A549 (cell line): ENCODE results near the gene ARHGAP18.

Source experiments
- CTCF ChIP-seq: fragments of >200 bp; sonication (Bioruptor Twin); formaldehyde crosslinking; IDR thresholded peaks from 3 replicates; pipeline ENCODE4 v1.5.1; 2016
- EP300 ChIP-seq, 2 experiments: fragments of >200 bp; sonication (Bioruptor Twin); formaldehyde crosslinking; IDR thresholded peaks; 2 replicates in 1 of 2; 3 replicates in 1 of 2; pipeline ENCODE4 v1.6.1; 2016 to 2017
- HDAC2 ChIP-seq: fragments of 200-600 bp; sonication (generic); IDR thresholded peaks from 2 replicates; pipeline ENCODE4 v1.6.1; 2016
- NPAS2 ChIP-seq: fragments of 250-450 bp; sonication (Bioruptor Pico); IDR thresholded peaks from 2 replicates; pipeline ENCODE4 v1.8.0; 2022; ENCODE audit warnings: mild to moderate bottlenecking, moderate library complexity, borderline replicate concordance
- RAD21 ChIP-seq, 2 experiments: fragments of >200 bp in 1 of 2; sonication (Bioruptor Twin) in 1 of 2; formaldehyde crosslinking in 1 of 2; IDR thresholded peaks in 1 of 2; conservative IDR thresholded peaks in 1 of 2; 2 replicates in 1 of 2; 3 replicates in 1 of 2; pipeline ENCODE4 v1.6.1; 2012 to 2018; ENCODE audit warnings: inconsistent platforms in 1 of 2
- USF2 ChIP-seq: fragments of 450-650 bp; IDR thresholded peaks from 2 replicates; pipeline ENCODE4 v1.6.1; 2014; ENCODE audit warnings: antibody characterized with exemption
- TF ChIP-seq, protein P1 (sequence below): fragments of 150-350 bp; IDR thresholded peaks from 2 replicates; pipeline ENCODE4 v1.6.1; 2014; ENCODE audit warnings: low read depth, mild to moderate bottlenecking, low read length

DNA sequence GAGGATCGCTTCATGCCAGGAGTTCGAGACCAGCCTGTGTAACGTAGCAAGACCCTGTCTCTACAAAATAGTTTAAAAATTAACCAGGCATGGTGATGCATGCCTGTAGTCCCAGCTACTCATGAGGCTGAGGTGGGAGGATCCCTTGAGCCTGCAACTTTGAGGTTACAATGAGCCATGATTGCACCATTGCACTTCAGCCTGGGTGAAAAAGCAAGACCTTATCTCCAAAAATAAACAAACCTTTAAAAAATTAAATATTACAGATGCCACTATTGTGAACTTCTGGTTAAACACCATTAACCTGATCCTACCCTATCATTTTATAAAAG, 116.8 kb downstream of the ARHGAP18 start:
- TF ChIP-seq EP300 (IDR thresholded peaks at IDR 0.05) (no peak), NPAS2 (CRISPR knock-in tag) (no peak), HDAC2 (no peak), CTCF (no peak), USF2 (no peak), RAD21 (conservative IDR thresholded peaks at IDR 0.05 in 1 of 2, IDR thresholded peaks at IDR 0.05 in 1 of 2) (no peak)
- TF ChIP-seq, protein P1, sequence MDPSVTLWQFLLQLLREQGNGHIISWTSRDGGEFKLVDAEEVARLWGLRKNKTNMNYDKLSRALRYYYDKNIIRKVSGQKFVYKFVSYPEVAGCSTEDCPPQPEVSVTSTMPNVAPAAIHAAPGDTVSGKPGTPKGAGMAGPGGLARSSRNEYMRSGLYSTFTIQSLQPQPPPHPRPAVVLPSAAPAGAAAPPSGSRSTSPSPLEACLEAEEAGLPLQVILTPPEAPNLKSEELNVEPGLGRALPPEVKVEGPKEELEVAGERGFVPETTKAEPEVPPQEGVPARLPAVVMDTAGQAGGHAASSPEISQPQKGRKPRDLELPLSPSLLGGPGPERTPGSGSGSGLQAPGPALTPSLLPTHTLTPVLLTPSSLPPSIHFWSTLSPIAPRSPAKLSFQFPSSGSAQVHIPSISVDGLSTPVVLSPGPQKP: no peak
